OCI-LY1 (cell line): ENCODE data around the gene GID4.

ENCODE experiments used
- H2AFZ ChIP-seq: fragments of 200-600 bp; sonication (generic), shearing (Covaris generic); 2 replicates; pipeline ENCODE4 v1.6.0; 2014; ENCODE audit warnings: antibody characterized with exemption, mild to moderate bottlenecking, low read length
- H3F3A ChIP-seq: fragments of 200-600 bp; sonication (generic), shearing (Covaris generic); 2 replicates; pipeline ENCODE4 v1.6.0; 2014; ENCODE audit warnings: mild to moderate bottlenecking, antibody characterized with exemption, low read length, moderate library complexity; ENCODE audit not compliant: insufficient read depth
- H3K27ac ChIP-seq: fragments of 200-600 bp; sonication (generic); 2 replicates; pipeline ENCODE4 v1.5.1; 2014; ENCODE audit warnings: low read length, mixed run types, mild to moderate bottlenecking, low read depth; ENCODE audit not compliant: poor library complexity, severe bottlenecking
- H3K27me3 ChIP-seq: fragments of 200-600 bp; sonication (generic); 2 replicates; pipeline ENCODE4 v1.6.0; 2014; ENCODE audit warnings: antibody characterized with exemption, mild to moderate bottlenecking, low read length, moderate library complexity; ENCODE audit not compliant: insufficient read depth
- H3K36me3 ChIP-seq: fragments of 200-600 bp; sonication (generic); 2 replicates; pipeline ENCODE4 v1.6.1; 2014; ENCODE audit warnings: mild to moderate bottlenecking, antibody characterized with exemption, low read length, moderate library complexity, mixed read lengths; ENCODE audit not compliant: insufficient read depth
- H3K4me1 ChIP-seq: fragments of 200-600 bp; sonication (generic); 2 replicates; pipeline ENCODE4 v1.5.1; 2014; ENCODE audit warnings: mild to moderate bottlenecking, low read length, moderate library complexity; ENCODE audit not compliant: insufficient read depth, severe bottlenecking
- H3K4me2 ChIP-seq: fragments of 200-600 bp; sonication (generic), shearing (Covaris generic); 2 replicates; pipeline ENCODE4 v1.6.1; 2014; ENCODE audit warnings: low read length
- H3K4me3 ChIP-seq: fragments of 200-600 bp; sonication (generic); 2 replicates; pipeline ENCODE4 v1.5.1; 2014; ENCODE audit warnings: low read length, low read depth, mild to moderate bottlenecking, mixed read lengths; ENCODE audit not compliant: poor library complexity, severe bottlenecking
- H3K79me2 ChIP-seq: fragments of 200-600 bp; shearing (Covaris generic); 2 replicates; pipeline ENCODE4 v1.6.1; 2016; ENCODE audit warnings: mixed run types, low read length, mixed read lengths; ENCODE audit not compliant: insufficient read depth
- H3K9ac ChIP-seq: fragments of 200-600 bp; sonication (generic), shearing (Covaris generic); 2 replicates; pipeline ENCODE4 v1.6.1; 2014; ENCODE audit warnings: mild to moderate bottlenecking, low read length, mixed read lengths
- H3K9me2 ChIP-seq: fragments of 200-600 bp; sonication (generic), shearing (Covaris generic); 2 replicates; pipeline ENCODE4 v1.6.1; 2014; ENCODE audit warnings: low read depth, mild to moderate bottlenecking, low read length, mixed read lengths
- H3K9me3 ChIP-seq: fragments of 200-600 bp; shearing (Covaris generic); 2 replicates; pipeline ENCODE4 v1.6.1; 2014; ENCODE audit warnings: low read length, mixed read lengths
- H4K20me1 ChIP-seq: fragments of 200-600 bp; sonication (generic), shearing (Covaris generic); 2 replicates; pipeline ENCODE4 v1.6.0; 2016; ENCODE audit warnings: mild to moderate bottlenecking, low read length; ENCODE audit not compliant: insufficient read depth
- EZH2 ChIP-seq: fragments of 200-600 bp; sonication (generic), shearing (Covaris generic); IDR thresholded peaks from 2 replicates; pipeline ENCODE4 v1.8.0; 2017; ENCODE audit warnings: borderline replicate concordance, mixed run types, mild to moderate bottlenecking, antibody characterized with exemption, low read length, moderate library complexity, mixed read lengths
- TF ChIP-seq, protein P1 (sequence below): fragments of 200-600 bp; sonication (generic), shearing (Covaris generic); IDR thresholded peaks from 2 replicates; pipeline ENCODE4 v1.5.1; 2017; ENCODE audit warnings: mild to moderate bottlenecking, antibody characterized with exemption, low read length, moderate library complexity, mixed read lengths

The GID4 gene

DNA sequence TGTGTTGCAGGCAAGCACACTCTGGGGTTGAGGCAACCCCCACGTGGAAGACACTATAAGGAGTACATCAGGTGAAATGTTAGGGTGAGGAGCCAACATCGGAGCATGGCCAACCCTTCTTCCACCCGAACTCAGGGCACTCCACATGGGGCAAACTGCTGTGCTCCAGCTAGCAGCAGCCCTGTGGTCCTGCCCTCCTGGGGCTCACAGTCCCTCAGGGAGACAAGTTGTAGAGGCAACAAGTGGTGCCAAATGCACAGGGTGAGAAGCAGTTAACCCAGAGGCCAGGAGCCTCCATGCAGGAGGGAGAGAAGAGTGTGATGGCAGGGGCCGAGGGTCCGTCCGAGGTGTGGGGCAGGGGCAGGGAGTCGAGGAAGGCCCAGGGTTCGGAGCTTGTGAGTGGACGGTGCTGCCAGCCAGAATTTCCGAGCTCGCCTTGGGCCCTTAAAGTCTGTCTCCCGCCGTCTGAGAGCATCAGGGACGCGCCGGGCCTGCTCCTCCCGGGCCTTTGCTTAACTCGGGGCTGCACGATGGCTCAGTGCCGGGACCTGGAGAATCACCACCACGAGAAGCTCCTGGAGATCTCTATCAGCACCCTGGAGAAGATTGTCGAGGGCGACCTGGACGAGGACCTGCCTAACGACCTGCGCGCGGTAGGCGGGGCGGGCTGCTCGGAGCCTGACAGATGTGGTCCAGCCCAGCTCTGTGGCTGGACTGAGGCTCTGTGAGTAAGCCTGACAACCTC lies 32.5 kb upstream of the GID4 start:
- Histone ChIP-seq H3K36me3 (peaks cover 40% of the 10 kb centered on the region), H3K9me3 (0 out of 2 replicates have a peak, but pooled peaks cover 2% of the 10 kb centered on the region), H3K9ac (no peak overlapping the region), H3F3A (no peaks in the 10 kb centered on the region), H3K4me3 (no peak overlapping the region), H2AFZ (no peak overlapping the region), H3K79me2 (no peaks in the 10 kb centered on the region), H3K4me1 (no peaks in the 10 kb centered on the region), H4K20me1 (no peaks in the 10 kb centered on the region), H3K9me2 (no peaks in the 10 kb centered on the region), H3K27me3 (no peaks in the 10 kb centered on the region), H3K27ac (no peak overlapping the region), H3K4me2 (no peak overlapping the region)
- TF ChIP-seq EZH2, result no peak
- TF ChIP-seq, protein P1, sequence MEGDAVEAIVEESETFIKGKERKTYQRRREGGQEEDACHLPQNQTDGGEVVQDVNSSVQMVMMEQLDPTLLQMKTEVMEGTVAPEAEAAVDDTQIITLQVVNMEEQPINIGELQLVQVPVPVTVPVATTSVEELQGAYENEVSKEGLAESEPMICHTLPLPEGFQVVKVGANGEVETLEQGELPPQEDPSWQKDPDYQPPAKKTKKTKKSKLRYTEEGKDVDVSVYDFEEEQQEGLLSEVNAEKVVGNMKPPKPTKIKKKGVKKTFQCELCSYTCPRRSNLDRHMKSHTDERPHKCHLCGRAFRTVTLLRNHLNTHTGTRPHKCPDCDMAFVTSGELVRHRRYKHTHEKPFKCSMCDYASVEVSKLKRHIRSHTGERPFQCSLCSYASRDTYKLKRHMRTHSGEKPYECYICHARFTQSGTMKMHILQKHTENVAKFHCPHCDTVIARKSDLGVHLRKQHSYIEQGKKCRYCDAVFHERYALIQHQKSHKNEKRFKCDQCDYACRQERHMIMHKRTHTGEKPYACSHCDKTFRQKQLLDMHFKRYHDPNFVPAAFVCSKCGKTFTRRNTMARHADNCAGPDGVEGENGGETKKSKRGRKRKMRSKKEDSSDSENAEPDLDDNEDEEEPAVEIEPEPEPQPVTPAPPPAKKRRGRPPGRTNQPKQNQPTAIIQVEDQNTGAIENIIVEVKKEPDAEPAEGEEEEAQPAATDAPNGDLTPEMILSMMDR, result no peak

DNA sequence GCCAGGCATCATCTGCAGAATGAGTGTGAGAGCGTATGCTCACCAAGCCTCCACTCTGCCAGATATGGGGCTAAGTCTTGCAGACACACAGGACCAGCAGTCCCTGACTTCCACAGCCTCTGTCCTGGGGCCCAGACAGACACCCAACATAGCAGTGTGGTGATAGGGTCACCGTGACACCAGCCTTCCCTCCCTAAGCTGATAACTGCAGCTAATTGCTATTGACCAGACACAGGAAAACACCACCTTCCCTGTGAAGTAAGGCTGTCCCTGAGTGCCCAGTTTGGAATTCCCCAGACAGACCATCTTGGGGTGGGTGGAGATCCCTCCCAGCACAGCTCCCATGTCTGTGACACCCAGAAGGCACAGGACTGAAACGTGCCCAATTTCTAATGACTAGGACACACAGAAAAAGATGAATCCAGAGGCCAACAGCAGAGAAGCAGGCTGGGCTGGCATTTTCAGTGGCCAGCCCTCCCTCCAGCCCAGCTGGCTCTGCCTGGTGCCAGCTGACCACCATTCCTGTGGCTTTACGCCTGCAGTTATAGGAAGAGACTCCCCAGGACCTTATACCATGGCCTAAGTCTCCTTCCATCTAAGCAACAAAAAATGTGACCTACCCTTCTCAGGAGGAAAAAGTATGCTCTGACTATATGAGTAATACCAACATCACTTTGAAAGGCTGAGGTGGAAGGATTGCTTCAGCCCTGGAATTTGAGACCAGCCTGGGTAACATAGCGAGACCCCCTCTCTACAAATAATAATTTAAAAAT lies 30.5 kb upstream of the GID4 start:
- H2AFZ ChIP-seq, result no peak overlapping the region
- H3K4me3 ChIP-seq, result no peak overlapping the region
- H3F3A ChIP-seq, result no peaks in the 10 kb centered on the region
- TF ChIP-seq, protein P1, result no peak
- TF ChIP-seq EZH2, result no peak
- H3K27me3 ChIP-seq, result no peaks in the 10 kb centered on the region
- no peak overlapping the region for H3K27ac ChIP-seq
- peaks cover 47% of the 10 kb centered on the region for H3K36me3 ChIP-seq
- H4K20me1 ChIP-seq, result no peaks in the 10 kb centered on the region
- no peak overlapping the region for H3K4me2 ChIP-seq
- H3K4me1 ChIP-seq, result no peaks in the 10 kb centered on the region
- no peak overlapping the region for H3K9ac ChIP-seq
- H3K9me3 ChIP-seq, result 0 out of 2 replicates have a peak, but pooled peaks cover 2% of the 10 kb centered on the region
- no peaks in the 10 kb centered on the region for H3K9me2 ChIP-seq
- no peaks in the 10 kb centered on the region for H3K79me2 ChIP-seq

DNA sequence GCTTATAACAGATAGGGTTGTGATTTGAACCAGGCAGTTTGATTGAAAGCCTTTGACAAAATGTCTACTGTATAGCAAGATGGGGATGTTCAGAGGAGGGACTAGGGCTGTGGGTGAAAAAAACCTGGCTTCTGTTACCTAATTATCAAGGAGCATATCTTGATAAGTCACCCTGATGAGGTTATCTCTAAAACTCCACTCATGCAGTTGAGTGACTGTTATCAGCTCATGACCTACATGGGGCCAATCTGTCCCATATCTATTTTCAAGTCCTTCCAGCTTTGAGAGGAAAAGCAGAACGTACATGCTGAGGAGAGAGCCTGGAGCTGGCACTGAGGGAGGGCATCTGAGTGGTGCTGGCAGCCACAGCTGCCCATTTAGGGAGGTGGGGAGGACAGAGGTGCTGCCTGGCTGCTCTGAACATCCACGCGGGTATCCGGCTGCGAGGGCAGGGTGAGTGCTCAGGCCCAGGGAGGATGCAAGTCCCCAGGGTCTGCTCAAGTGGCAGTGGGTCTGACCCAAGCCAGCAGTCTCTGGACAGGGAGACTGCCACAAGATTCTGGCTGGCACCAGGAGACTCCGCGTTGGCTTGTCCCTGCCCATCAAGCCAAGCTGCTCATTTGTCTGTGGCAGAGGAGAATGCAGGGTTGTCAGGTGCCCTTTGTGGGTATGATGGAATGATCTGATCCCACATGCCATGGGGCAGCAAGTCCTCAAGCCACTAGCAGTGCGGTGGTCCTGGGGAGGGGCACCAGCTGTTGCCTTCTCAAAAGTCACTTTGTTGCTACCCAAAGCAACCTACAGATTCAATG lies 29.4 kb upstream of the GID4 start:
- Histone ChIP-seq H3K27ac (no peak overlapping the region), H3K4me3 (no peak overlapping the region), H3K9me2 (no peaks in the 10 kb centered on the region), H3F3A (no peaks in the 10 kb centered on the region), H3K9ac (no peak overlapping the region), H3K79me2 (no peaks in the 10 kb centered on the region), H2AFZ (no peak overlapping the region), H3K27me3 (no peaks in the 10 kb centered on the region), H4K20me1 (no peaks in the 10 kb centered on the region), H3K36me3 (peaks cover 57% of the 10 kb centered on the region), H3K9me3 (0 out of 2 replicates have a peak, but pooled peaks cover 2% of the 10 kb centered on the region), H3K4me1 (no peaks in the 10 kb centered on the region), H3K4me2 (no peak overlapping the region)
- no peak for TF ChIP-seq EZH2
- TF ChIP-seq, protein P1, result no peak
